Measurements from ENCODE around the gene GP9.

GRCh38 chr3:129031476-129032215, 28.9 kb upstream of the GP9 start:
- TF ChIP-seq POLR2A (IDR thresholded peaks at IDR 0.05; ENCODE audit: low read length) (no peak), GATA1 (IDR thresholded peaks at IDR 0.05; ENCODE audit: low read depth, low read length) (no peak)
